Right ventricle myocardium superior (tissue), 1 donor: ENCODE measurements around the gene CEACAM7. TPM values are rescaled to one million over a fixed set of nuclear protein-coding genes. Genes with fewer than 3 reads are reported as not detected.

ENCODE experiments used
- ATAC-seq: fragments of 200-7000 bp; cut with Tn5 transposase; one replicate; pipeline ENCODE4 v1.9.1; 2020; ENCODE audit warnings: mild to moderate bottlenecking; ENCODE audit not compliant: poor library complexity
- DNase-seq: peaks from one replicate; pipeline ENCODE4 v3.0.0-alpha.2; 2020
- intact Hi-C: fragments of 100-400 bp; cut with DNase I; formaldehyde crosslinking; loops from one replicate; pipeline ENCODE4 v1.11.2; 2022
- total RNA-seq: library from RNA; stranded (reverse); fragmentation: NEBNext Ultra II Directional; extraction: Animal tissue kit (Norgen Biotek cat#: 25700); gene quantifications from one replicate; pipeline ENCODE4 v1.2.1, GENCODE V29; 2021
- donor health status: DM: no; HTN: yes; CAD: no; lungs with severe emphysema.

Gene CEACAM7
- total RNA-seq, 1 donor from 2014 or later, result not detected

DNA sequence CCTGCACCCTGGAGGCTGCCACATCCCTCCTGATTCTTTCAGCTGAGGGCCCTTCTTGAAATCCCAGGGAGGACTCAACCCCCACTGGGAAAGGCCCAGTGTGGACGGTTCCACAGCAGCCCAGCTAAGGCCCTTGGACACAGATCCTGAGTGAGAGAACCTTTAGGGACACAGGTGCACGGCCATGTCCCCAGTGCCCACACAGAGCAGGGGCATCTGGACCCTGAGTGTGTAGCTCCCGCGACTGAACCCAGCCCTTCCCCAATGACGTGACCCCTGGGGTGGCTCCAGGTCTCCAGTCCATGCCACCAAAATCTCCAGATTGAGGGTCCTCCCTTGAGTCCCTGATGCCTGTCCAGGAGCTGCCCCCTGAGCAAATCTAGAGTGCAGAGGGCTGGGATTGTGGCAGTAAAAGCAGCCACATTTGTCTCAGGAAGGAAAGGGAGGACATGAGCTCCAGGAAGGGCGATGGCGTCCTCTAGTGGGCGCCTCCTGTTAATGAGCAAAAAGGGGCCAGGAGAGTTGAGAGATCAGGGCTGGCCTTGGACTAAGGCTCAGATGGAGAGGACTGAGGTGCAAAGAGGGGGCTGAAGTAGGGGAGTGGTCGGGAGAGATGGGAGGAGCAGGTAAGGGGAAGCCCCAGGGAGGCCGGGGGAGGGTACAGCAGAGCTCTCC, 13.5 kb upstream of the CEACAM7 start:
- no peak for ATAC-seq
- no peak for DNase-seq
- intact Hi-C loops, result no loop called here

DNA sequence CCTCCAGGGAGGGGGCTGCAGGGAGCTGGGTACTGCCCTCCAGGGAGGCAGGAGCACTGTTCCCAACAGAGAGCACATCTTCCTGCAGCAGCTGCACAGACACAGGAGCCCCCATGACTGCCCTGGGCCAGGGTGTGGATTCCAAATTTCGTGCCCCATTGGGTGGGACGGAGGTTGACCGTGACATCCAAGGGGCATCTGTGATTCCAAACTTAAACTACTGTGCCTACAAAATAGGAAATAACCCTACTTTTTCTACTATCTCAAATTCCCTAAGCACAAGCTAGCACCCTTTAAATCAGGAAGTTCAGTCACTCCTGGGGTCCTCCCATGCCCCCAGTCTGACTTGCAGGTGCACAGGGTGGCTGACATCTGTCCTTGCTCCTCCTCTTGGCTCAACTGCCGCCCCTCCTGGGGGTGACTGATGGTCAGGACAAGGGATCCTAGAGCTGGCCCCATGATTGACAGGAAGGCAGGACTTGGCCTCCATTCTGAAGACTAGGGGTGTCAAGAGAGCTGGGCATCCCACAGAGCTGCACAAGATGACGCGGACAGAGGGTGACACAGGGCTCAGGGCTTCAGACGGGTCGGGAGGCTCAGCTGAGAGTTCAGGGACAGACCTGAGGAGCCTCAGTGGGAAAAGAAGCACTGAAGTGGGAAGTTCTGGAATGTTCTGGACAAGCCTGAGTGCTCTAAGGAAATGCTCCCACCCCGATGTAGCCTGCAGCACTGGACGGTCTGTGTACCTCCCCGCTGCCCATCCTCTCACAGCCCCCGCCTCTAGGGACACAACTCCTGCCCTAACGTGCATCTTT, 12.5 kb upstream of the CEACAM7 start:
- no peak for DNase-seq
- intact Hi-C loops, result no loop called here
- ATAC-seq, result no peak

DNA sequence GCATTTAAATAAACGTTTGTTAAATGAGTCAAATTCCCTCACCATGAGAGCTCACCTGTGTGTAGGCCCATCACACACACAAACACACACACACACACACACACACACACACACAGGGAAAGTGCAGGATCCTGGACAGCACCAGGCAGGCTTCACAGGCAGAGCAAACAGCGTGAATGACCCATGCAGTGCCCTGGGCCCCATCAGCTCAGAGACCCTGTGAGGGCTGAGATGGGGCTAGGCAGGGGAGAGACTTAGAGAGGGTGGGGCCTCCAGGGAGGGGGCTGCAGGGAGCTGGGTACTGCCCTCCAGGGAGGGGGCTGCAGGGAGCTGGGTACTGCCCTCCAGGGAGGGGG, 11.9 kb upstream of the CEACAM7 start:
- ATAC-seq (no peak), DNase-seq (no peak)
- intact Hi-C loops, result no loop called here

DNA sequence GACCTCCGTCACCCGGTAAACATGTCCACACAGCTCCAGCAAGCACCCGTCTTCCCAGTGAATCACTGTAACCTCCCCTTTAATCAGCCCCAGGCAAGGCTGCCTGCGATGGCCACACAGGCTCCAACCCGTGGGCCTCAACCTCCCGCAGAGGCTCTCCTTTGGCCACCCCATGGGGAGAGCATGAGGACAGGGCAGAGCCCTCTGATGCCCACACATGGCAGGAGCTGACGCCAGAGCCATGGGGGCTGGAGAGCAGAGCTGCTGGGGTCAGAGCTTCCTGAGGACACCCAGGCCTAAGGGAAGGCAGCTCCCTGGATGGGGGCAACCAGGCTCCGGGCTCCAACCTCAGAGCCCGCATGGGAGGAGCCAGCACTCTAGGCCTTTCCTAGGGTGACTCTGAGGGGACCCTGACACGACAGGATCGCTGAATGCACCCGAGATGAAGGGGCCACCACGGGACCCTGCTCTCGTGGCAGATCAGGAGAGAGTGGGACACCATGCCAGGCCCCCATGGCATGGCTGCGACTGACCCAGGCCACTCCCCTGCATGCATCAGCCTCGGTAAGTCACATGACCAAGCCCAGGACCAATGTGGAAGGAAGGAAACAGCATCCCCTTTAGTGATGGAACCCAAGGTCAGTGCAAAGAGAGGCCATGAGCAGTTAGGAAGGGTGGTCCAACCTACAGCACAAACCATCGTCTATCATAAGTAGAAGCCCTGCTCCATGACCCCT, 11.3 kb upstream of the CEACAM7 start:
- ATAC-seq (no peak), DNase-seq (no peak)
- intact Hi-C loops, result no loop called here

DNA sequence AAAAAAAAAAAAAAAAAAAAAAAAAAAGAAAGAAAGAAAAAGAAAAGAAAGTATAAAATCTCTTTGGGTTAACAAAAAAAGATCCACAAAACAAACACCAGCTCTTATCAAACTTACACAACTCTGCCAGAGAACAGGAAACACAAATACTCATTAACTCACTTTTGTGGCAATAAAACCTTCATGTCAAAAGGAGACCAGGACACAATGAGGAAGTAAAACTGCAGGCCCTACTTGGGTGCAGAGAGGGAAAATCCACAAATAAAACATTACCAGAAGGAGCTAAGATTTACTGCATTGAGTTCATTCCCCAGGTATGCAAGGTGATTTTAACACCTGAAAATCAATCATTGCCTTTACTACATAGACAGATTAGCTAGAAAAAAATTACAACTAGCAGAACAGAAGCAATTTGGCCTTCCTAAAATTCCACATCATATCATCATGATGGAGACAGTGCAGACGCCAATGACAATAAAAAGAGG, 10.7 kb upstream of the CEACAM7 start:
- ATAC-seq (no peak), DNase-seq (no peak)
- intact Hi-C loops, result no loop called here

DNA sequence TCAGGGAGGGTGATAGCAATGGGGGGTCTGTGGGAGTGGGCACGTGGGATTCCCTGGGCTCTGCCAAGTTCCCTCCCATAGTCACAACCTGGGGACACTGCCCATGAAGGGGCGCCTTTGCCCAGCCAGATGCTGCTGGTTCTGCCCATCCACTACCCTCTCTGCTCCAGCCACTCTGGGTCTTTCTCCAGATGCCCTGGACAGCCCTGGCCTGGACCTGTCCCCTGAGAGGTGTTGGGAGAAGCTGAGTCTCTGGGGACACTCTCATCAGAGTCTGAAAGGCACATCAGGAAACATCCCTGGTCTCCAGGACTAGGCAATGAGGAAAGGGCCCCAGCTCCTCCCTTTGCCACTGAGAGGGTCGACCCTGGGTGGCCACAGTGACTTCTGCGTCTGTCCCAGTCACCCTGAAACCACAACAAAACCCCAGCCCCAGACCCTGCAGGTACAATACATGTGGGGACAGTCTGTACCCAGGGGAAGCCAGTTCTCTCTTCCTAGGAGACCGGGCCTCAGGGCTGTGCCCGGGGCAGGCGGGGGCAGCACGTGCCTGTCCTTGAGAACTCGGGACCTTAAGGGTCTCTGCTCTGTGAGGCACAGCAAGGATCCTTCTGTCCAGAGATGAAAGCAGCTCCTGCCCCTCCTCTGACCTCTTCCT, 9.3 kb upstream of the CEACAM7 start:
- intact Hi-C loops, result no loop called here
- ATAC-seq, result no peak
- DNase-seq, result no peak

DNA sequence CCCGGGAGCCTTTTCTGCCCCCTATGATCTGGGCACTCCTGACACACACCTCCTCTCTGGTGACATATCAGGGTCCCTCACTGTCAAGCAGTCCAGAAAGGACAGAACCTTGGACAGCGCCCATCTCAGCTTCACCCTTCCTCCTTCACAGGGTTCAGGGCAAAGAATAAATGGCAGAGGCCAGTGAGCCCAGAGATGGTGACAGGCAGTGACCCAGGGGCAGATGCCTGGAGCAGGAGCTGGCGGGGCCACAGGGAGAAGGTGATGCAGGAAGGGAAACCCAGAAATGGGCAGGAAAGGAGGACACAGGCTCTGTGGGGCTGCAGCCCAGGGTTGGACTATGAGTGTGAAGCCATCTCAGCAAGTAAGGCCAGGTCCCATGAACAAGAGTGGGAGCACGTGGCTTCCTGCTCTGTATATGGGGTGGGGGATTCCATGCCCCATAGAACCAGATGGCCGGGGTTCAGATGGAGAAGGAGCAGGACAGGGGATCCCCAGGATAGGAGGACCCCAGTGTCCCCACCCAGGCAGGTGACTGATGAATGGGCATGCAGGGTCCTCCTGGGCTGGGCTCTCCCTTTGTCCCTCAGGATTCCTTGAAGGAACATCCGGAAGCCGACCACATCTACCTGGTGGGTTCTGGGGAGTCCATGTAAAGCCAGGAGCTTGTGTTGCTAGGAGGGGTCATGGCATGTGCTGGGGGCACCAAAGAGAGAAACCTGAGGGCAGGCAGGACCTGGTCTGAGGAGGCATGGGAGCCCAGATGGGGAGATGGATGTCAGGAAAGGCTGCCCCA, 8.5 kb upstream of the CEACAM7 start:
- ATAC-seq, result no peak
- intact Hi-C loops, result no loop called here
- DNase-seq, result no peak

DNA sequence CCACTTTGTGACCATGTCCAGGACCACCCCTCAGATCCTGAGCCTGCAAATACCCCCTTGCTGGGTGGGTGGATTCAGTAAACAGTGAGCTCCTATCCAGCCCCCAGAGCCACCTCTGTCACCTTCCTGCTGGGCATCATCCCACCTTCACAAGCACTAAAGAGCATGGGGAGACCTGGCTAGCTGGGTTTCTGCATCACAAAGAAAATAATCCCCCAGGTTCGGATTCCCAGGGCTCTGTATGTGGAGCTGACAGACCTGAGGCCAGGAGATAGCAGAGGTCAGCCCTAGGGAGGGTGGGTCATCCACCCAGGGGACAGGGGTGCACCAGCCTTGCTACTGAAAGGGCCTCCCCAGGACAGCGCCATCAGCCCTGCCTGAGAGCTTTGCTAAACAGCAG, 7.7 kb upstream of the CEACAM7 start:
- DNase-seq, result no peak
- intact Hi-C loops, result no loop called here
- no peak for ATAC-seq

DNA sequence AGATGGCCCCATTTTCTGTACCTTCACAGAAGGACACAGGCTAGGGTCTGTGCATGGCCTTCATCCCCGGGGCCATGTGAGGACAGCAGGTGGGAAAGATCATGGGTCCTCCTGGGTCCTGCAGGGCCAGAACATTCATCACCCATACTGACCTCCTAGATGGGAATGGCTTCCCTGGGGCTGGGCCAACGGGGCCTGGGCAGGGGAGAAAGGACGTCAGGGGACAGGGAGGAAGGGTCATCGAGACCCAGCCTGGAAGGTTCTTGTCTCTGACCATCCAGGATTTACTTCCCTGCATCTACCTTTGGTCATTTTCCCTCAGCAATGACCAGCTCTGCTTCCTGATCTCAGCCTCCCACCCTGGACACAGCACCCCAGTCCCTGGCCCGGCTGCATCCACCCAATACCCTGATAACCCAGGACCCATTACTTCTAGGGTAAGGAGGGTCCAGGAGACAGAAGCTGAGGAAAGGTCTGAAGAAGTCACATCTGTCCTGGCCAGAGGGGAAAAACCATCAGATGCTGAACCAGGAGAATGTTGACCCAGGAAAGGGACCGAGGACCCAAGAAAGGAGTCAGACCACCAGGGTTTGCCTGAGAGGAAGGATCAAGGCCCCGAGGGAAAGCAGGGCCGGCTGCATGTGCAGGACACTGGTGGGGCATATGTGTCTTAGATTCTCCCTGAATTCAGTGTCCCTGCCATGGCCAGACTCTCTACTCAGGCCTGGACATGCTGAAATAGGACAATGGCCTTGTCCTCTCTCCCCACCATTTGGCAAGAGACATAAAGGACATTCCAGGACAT, 7.0 kb upstream of the CEACAM7 start:
- no peak for ATAC-seq
- intact Hi-C loops, result no loop called here

DNA sequence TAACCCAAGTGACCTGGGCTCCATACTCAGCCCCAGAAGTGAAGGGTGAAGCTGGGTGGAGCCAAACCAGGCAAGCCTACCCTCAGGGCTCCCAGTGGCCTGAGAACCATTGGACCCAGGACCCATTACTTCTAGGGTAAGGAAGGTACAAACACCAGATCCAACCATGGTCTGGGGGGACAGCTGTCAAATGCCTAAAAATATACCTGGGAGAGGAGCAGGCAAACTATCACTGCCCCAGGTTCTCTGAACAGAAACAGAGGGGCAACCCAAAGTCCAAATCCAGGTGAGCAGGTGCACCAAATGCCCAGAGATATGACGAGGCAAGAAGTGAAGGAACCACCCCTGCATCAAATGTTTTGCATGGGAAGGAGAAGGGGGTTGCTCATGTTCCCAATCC, 6.1 kb upstream of the CEACAM7 start:
- DNase-seq (no peak), ATAC-seq (no peak)
- intact Hi-C loops, result no loop called here

More for the DNA sequence above, 7.0 kb upstream of the CEACAM7 start:
- DNase-seq, result no peak

DNA sequence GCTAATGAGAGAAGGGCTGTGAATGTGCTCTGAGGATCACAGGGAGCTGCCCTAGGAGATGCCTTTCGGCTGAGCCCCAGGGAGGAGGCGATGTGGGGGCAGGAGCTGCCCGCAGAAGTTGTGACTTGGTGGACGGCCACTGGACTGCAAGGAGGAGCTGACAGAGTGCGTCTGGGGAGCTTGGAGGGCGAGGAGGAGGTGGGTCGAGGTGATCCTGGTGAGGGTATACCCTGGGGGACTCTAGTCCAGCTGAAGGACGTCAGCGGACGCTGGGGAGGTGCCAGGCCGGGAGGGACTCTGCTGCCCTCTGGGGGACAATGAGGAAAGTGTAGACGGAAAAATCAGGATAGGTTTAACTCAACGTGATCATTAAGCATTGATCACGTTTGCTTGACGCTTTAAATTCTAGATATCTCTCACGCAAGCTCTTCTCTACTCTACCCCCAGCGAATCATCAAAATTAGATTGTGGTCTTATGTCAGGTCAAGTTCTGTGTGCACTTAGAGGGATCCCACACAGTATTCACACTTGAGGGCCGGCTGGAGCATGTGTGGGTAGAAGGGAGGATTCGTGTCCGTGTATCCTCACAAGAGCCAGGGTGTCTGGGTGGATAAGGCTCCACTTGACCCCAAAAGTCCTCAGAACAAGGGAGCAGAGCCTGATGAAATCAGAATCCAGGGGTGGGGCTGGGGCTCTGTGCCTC, 3.3 kb upstream of the CEACAM7 start:
- ATAC-seq (no peak), DNase-seq (no peak)
- intact Hi-C loops, result no loop called here

DNA sequence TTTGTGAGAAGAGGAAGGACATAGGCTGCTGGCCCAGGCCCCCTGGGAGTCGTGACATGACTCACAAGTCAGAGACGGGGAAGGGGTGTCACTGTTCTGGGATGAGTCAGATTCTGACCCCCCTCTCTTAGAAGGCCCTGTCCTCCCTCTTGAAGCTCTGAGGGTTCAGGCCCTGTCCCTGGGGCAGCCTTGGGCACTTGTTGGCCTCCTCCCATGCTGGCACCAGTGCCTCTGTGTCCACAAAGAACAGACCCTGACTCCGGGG, 2.7 kb upstream of the CEACAM7 start:
- ATAC-seq, result no peak

DNA sequence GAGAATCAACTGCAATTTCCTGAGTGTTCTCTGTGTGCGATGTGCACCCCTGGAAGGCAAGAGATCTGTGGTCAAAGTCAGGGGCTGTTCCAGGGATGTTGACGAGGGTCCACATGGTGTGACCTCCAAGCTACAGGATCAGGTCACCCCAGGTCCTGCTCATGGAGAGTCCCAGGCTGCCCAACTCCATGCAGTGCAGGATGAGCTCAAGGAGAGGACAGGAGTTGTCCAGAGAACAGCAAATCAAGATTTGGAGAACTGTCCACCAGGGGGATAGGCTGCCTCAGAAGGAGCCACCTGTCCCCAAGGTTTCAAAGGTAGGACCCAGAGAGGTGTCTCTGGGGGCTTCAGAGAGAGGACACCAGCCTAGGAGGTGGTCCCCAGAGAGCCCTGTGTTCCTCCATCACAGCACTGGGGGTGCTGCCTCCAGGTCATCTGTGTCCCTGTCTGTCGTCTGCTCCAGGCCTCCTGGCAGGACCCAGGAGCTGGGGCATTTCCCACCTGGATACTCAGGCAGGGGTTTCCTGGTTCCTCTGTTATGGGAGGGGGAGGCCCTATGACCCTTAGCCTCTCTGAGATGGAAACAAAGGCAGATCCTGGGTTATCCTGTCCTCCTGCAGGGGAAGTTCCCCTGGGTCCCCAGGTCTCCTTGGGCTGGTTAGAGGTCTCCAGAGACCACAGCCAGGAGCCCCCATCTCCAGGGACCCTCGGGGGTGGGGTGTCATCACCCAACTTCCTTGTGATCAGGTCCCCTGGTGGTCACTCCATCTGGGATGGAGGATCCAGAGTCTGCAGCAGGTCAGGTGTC, 2.1 kb upstream of the CEACAM7 start:
- intact Hi-C loops, result no loop called here
- no peak for DNase-seq
- no peak for ATAC-seq

More for the DNA sequence above, 2.7 kb upstream of the CEACAM7 start:
- intact Hi-C loops, result no loop called here
- no peak for DNase-seq

DNA sequence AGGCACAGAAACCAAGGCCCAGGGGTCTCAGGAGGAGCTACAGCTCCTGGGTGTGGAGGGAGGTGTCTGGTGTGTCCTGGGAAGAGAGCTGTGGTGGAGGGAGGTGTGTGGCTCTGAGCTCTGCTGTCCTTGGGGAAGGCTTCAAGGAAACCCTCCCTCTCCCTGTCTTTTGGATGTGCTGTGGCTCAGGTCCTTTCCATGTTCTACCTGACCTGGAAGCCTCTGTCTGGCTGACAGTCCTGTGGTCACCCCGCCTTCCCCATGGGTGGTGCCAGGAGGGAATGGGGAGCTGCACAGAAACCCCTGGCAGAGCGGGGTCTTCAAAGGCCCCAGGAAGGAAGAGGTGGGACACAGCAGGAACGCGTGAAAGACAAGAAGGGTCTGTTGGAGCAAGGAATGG, 617 bp upstream of the CEACAM7 start:
- ATAC-seq, result no peak
- intact Hi-C loops, result no loop called here
- no peak for DNase-seq

DNA sequence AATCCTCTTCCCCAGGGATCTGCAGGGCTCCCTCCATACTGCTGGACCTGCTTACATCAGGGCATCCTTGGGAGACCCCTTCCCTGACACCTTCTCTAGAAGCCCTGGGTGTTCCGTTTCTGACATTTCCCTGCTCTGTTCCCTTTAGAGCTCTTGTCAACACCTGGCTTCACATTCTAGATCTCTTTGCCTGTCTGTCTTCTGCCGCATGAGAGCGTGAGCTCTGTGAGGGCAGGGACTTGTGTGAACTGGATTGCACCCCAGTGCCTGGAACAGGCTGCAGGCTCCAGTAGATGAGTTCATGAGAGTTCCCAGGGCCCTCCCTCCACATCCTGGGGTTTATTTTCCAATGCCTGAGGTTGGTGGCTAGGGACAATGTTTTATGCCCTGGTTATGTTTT, 651 bp downstream of the CEACAM7 start:
- DNase-seq (no peak), ATAC-seq (no peak)
- intact Hi-C loops, result no loop called here

DNA sequence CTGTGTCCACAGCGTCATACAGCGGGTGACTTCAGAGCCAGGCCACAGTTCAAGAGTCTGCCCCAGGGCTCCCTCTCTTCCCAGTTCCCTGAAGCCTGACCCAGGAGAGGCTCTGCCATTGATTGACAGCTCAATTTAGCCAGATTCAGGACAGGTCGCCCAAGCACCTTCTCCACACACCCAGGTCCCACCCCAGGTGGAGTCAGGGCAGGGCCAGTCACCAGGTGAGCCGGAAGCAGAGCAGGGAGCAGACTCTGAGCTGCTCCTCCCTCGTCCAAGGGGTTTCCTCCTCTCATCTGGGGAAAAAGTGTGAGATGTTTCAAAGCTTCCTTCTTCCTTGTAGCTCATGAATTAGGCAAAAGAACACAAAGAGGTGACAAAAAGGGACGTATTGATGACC, 5.6 kb downstream of the CEACAM7 start:
- ATAC-seq, result no peak
- DNase-seq, result no peak
- intact Hi-C loops, result no loop called here

DNA sequence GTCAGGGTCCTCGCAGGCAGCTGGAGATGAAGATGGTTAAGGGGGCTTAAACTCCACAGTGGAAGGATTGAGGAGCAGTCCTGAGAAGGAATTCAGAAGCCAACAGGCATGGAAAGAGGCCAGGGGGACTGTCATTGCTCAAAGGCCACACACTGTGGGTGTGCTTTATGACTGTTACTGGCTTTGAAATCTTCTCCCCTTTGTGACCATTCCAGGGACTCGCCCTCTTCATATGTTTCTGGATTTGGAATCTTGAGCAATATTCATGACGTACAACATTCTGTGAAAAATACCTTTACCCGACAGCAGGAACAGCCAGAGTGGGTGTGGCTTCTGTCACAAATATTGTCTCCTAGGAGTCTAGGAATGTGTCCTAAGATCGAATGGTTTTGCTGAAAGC, 16.6 kb downstream of the CEACAM7 start:
- no peak for DNase-seq
- intact Hi-C loops, result no loop called here

More for the DNA sequence above, 16.6 kb downstream of the CEACAM7 start:
- ATAC-seq, result no peak
